Measurements from ENCODE around the gene SPON1.

SPON1 gene

GRCh38 chr11:14202251-14203196 is 240.0 kb downstream of the SPON1 start:
- DNase-seq: no peak

- no peak for DNase-seq
Measured at GRCh38 chr11:14203321-14203720, 240.8 kb downstream of the SPON1 start.

DNA sequence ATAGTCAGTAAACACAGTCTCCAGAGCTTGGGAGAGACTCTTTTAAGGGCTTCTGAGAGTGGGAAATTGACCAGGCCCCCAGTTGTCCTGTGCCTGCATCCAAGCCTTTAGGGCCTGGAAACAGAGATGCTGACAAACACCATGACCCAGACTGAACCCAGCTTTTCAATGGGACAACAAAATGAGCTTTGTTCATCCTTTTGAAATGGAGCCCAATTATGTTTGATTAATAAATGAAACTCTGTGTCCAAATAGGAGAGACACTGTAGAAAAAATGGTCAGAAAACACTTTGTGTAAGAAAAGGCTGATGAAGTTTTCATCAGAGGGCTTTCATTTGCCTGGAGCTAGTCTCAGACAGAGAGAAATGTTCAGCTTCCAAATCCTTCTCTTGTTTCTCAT is 250.5 kb downstream of the SPON1 start:
- no peak for DNase-seq

GRCh38 chr11:14218728-14219127 is 256.2 kb downstream of the SPON1 start:
- DNase-seq: no peak

GRCh38 chr11:14223636-14224288 is 261.2 kb downstream of the SPON1 start:
- DNase-seq: no peak

DNA sequence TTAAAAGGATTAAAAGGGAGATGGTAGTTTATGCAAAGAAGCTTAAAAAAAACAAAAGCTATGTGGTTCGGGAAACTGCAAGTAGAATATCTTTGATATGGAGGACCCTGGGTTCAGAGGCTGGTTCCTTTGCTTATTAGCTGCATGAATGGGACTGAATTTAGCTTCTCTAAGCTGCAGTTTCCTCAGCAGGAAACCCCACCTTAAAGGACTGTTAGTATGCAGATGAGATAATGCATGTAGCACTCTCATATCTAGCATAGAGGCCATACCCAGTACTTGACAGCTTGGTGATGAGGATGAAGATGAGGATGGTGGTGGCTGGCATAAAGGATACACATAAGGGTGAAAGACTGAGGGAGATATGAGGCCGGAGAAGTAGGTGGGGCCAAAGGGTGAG is 261.9 kb downstream of the SPON1 start:
- DNase-seq: no peak

GRCh38 chr11:14225666-14226065 is 263.1 kb downstream of the SPON1 start:
- DNase-seq: no peak

- no peak for DNase-seq
Measured at GRCh38 chr11:14228356-14228755, 265.8 kb downstream of the SPON1 start.

DNA sequence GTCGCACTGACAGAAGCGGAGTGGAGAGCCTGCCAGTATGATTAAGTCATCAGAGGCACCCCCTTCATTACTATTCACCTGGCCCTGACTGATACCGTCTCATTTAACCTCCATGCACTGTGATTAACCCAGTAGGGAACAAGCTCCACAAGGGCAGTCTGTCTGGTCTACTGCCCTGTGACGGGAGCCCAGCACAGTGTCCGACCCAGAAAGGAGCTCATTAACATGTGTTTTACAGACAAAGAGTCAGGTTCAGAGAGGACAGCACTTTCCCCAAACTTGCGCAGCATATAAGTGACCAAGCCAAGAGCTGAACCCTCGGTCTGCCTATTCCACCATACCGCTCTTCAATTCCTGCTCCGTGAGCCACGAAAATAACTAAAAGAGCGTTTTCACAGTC is 266.9 kb downstream of the SPON1 start:
- DNase-seq: no peak

- no peak for DNase-seq
Measured at GRCh38 chr11:14230407-14230806, 267.9 kb downstream of the SPON1 start.

- no peak for DNase-seq
Measured at GRCh38 chr11:14232652-14233051, 270.1 kb downstream of the SPON1 start.

GRCh38 chr11:14234446-14234845 is 271.9 kb downstream of the SPON1 start:
- no peak for DNase-seq

GRCh38 chr11:14235701-14236100 is 273.2 kb downstream of the SPON1 start:
- DNase-seq: no peak

DNA sequence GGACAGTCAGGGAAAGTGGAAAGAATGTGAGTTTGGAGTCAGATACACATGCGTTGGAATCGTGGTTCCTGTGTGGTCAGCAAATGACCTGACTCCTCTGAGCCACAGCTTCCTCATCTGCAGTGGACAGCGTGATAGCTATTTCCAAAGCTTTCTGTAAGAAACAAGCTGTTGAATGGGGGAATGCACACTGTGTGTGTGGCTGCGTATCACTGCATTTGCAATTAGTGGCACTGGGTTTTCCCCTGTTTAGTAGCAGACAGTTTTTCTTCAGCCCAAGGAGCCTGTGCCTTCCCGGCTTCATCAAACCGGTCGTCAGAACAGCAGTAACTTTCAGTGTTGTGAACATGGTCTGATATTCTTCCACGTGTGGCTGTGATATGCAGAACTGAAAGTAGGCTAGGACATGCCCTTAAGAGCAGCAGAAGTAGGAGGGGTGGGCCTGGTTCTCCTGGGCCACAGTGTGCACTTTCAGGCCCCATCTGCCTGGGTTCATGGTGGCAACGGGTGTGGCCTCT is 275.0 kb downstream of the SPON1 start:
- DNase-seq: no peak

- no peak for DNase-seq
Measured at GRCh38 chr11:14240221-14240620, 277.7 kb downstream of the SPON1 start.

- no peak for DNase-seq
Measured at GRCh38 chr11:14240951-14241350, 278.4 kb downstream of the SPON1 start.

DNA sequence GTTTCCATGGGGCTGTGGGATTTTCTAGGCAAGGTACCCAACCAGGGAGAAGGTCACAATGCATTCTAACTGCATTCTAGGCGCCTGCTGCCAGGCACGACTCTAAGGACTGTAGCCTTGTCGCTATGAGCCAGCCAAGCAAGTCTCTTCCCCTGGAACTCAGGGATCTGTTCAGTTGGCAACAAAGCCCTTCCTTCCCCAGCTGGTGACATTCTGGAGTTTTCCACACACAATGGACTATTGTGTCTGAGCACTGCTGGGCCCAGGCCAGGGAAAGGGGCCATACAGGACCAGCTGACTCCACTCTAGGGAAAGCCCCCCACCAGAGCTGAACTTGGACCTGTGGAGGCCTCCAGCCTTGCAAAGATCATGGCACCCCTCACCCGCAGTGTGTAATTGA is 279.7 kb downstream of the SPON1 start:
- no peak for DNase-seq

- no peak for DNase-seq
Measured at GRCh38 chr11:14242733-14243132, 280.2 kb downstream of the SPON1 start.

- no peak for DNase-seq
Measured at GRCh38 chr11:14244926-14245325, 282.4 kb downstream of the SPON1 start.

GRCh38 chr11:14245444-14245843 is 282.9 kb downstream of the SPON1 start:
- no peak for DNase-seq

DNA sequence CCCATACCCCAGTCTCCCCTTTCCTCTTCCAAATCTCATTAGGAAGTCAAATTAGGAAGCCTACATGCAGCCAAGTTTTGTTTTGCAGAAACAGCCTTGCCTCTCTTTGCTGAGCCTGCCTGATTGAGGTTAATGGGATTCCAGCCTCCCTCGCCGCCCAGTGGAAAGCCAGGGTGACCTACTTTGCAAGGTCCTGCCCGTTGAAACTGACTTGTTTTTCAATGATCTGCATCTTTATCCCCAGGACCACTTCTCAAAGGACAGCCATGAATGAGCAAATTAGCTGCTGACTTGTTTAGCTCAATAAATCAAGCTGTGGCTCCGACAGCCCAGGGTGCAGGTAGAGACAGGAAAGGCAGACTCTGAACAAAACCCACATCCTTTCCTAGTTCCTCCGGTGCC is 286.1 kb downstream of the SPON1 start:
- DNase-seq: no peak

DNA sequence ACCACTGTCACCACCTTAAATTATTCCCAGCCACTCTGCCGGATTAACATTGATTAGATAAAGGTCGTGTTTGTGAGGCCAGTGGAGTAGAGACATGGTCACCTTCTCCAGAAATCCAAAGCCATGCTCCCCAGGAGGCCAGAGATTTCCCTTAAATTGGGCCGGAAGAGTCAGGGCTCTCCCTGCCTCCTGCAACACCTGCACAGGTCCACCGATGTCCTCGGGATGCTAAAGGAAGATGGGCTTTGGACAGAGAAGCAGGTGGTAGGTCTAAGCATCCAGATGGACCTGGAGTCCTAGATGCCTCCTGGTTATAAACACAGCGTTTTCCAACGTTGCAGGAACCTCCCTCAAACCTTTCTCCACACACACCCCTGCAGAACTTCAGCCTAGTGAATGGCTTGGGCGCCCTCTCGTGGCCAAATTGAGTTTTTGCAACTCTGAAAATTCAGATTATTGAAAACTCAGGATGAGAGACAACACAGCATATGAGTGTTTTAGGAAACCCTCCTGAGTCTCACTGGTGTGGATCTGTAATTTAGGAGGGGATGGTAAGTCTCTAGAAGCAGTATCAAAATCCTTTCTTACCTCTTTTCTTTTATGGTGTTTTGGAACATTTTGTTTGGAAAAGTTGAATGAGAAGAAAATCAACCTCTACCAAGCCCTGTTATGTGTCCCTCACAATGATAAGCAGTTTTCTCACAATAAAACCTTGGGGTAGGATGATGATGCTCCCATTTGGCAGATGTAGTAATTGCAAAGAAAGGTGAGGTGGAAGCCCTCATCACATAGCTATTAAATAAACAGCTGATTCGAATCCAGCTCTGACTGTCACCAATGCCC is 286.8 kb downstream of the SPON1 start:
- DNase-seq: peak; percentile 69

- DNase-seq: no peak
Measured at GRCh38 chr11:14251754-14252153, 289.2 kb downstream of the SPON1 start.

Data from activated CD8-positive, alpha-beta memory T cell treated with anti-CD3 and anti-CD28 coated beads, Interleukin-2, amount 50 U/mL, for 4 hours (primary cell).